Measurements from ENCODE around the gene APOBEC3G. TPM values are rescaled to one million over a fixed set of nuclear protein-coding genes. Genes with fewer than 3 reads are reported as not detected.
A peak's percentile ranks its signal among the peaks of the same experiment; 100 is the strongest.

APOBEC3G gene
- total RNA-seq, 4 donors from 2014 or later, result 7.1 to 11.6 (median 9.4) TPM; not detected in 1

- no peak for TF ChIP-seq CTCF (IDR thresholded peaks at IDR 0.05)
- TF ChIP-seq EP300 (IDR thresholded peaks at IDR 0.05; ENCODE audit: low read depth), result no peak
- no peak for TF ChIP-seq POLR2AphosphoS5 (IDR thresholded peaks at IDR 0.05)
- TF ChIP-seq POLR2A (IDR thresholded peaks at IDR 0.05), result no peak
- in situ Hi-C loops (cut with MboI; ENCODE audit: low pct_ligation_motif_present in 1 of 4, low pct_unique_long_range_greater_than_20kb in 1 of 4, low sequenced_read_pairs in 3 of 4) (loop anchor here (5.0 to 25.0 kb wide), 5 partner anchors 104 to 254 kb away; partner anchors contain the start of genes APOBEC3C (in 1 of the 4), APOBEC3D (in 1 of the 4) and CBX6 (in 1 of the 4)), intact Hi-C loops (cut with DNase I; ENCODE audit: low total_unique reads) (no loop called here)
- H3K4me1 ChIP-seq, result peaks cover 0 to 3% (median 0%) of the 10 kb centered on the region in 4 donors
- H3K9me3 ChIP-seq, result no peaks in the 10 kb centered on the region
- H3K27me3 ChIP-seq, result peaks cover 23% of the 10 kb centered on the region
- H3K4me3 ChIP-seq, result no peak overlapping the region
- no peaks in the 10 kb centered on the region for H3K36me3 ChIP-seq
- H3K27ac ChIP-seq, result no peak overlapping the region
- no peak for DNase-seq
- WGBS, 2 donors (ENCODE audit: low coverage in 1 of 2), result 74 to 80% methylated on average over 2 to 9 of the region's 9 CpGs
These were observed 39.0 kb downstream of the APOBEC3G start for GRCh38 chr22:39115977-39116621.

GRCh38 chr22:39117585-39118191 is 40.6 kb downstream of the APOBEC3G start:
- intact Hi-C loops (cut with DNase I; ENCODE audit: low total_unique reads), result no loop called here
- peak; percentile 81 for DNase-seq
- H3K4me3 ChIP-seq, result no peak overlapping the region
- TF ChIP-seq EP300 (IDR thresholded peaks at IDR 0.05; ENCODE audit: low read depth) (no peak), CTCF (IDR thresholded peaks at IDR 0.05) (peak; percentile 36 to 55 (median 40)), POLR2A (IDR thresholded peaks at IDR 0.05) (no peak), POLR2AphosphoS5 (IDR thresholded peaks at IDR 0.05) (no peak)
- 42 to 100% methylated on average over 2 to 14 of the region's 14 CpGs for WGBS, 2 donors (ENCODE audit: low coverage in 1 of 2)
- no peak overlapping the region for H3K27ac ChIP-seq
- H3K9me3 ChIP-seq, result no peaks in the 10 kb centered on the region
- H3K4me1 ChIP-seq, result peaks cover 0 to 3% (median 0%) of the 10 kb centered on the region in 4 donors
- peaks cover 23% of the 10 kb centered on the region for H3K27me3 ChIP-seq
- H3K36me3 ChIP-seq, result no peaks in the 10 kb centered on the region
- in situ Hi-C loops (cut with MboI; ENCODE audit: low pct_ligation_motif_present in 1 of 4, low pct_unique_long_range_greater_than_20kb in 1 of 4, low sequenced_read_pairs in 3 of 4), result loop anchor here (5.0 to 25.0 kb wide), 5 partner anchors 105 to 255 kb away; partner anchors contain the start of genes APOBEC3C (in 1 of the 4), APOBEC3D (in 1 of the 4) and CBX6 (in 1 of the 4)

GRCh38 chr22:39120983-39121382 is 43.9 kb downstream of the APOBEC3G start:
- no peak for DNase-seq
- H3K36me3 ChIP-seq, result no peaks in the 10 kb centered on the region
- no peaks in the 10 kb centered on the region for H3K9me3 ChIP-seq
- H3K4me1 ChIP-seq, result peaks cover 0 to 3% (median 0%) of the 10 kb centered on the region in 4 donors
- intact Hi-C loops (cut with DNase I; ENCODE audit: low total_unique reads) (loop anchor here (10.0 kb wide), 1 partner anchor 116 kb away; no protein-coding TSS in a partner anchor), in situ Hi-C loops (cut with MboI; ENCODE audit: low pct_ligation_motif_present in 1 of 4, low pct_unique_long_range_greater_than_20kb in 1 of 4, low sequenced_read_pairs in 3 of 4) (loop anchor here (10.0 to 25.0 kb wide), 4 partner anchors 109 to 259 kb away; partner anchors contain the start of genes CBX6 (in 2 of the 4), APOBEC3C (in 1 of the 4) and APOBEC3D (in 1 of the 4))
- WGBS, 2 donors (ENCODE audit: low coverage in 1 of 2), result 77 to 89% methylated on average over 4 of the region's 4 CpGs
- H3K27ac ChIP-seq, result no peak overlapping the region
- no peak for TF ChIP-seq CTCF (IDR thresholded peaks at IDR 0.05)
- no peak for TF ChIP-seq EP300 (IDR thresholded peaks at IDR 0.05; ENCODE audit: low read depth)
- TF ChIP-seq POLR2AphosphoS5 (IDR thresholded peaks at IDR 0.05), result no peak
- TF ChIP-seq POLR2A (IDR thresholded peaks at IDR 0.05), result no peak
- H3K4me3 ChIP-seq, result no peak overlapping the region
- peaks cover 6% of the 10 kb centered on the region for H3K27me3 ChIP-seq
